NCI-H1694 (cell line): Measurements from ENCODE around the gene GATB.

ENCODE experiments used
- DNase-seq: peaks from one replicate; lab custom pipeline; 2025; lab: John Stamatoyannopoulos, UW

GATB gene

DNA sequence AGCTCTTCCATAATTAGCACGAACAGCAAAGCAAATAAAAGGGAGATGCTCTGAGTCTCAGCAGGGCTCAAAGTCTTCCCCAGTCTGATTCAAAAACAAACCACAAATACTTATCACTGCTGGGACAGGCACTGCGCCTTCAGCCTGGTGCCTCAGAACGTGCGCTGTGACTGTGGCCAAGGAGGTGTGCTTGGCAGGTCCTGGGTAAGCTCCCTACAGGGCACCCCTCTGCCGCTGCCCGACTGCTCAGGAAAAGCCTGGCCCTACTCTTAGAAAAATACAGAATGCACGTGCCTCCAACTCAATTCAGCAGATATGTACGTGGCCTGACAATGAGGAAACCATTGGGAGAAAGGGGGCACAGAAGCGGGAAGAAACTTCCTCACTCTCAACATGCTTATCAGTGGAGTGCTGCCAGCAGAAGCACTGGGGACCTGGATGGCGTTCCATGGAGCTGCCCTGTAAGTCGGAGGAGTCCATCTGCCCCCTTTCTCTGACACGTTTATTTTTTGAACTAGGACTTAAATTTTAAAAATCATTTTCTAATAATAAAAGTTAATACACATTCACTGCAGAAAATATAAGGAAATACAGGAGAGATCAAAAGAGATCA, 86.8 kb downstream of the GATB start:
- no peak for DNase-seq

DNA sequence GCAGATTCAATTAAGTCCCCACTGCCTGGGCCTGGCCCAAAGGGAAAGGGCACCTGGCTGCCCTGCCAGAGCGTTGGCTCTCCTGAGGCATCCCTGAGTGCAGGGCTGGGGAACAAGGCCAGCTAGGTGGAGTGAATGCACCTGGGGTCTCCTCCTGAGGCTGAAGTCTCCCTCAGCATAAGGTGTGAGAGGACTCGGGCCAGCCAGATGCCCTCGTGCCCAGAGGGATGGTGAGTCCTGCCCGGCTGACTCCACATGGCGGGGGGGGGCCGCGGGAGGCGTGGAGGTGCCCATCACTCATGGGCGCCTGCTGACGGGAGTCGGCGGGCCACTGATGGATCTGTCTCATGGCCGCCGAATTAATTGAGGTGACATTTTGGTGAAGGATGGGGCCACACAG, 87.8 kb downstream of the GATB start:
- no peak for DNase-seq

DNA sequence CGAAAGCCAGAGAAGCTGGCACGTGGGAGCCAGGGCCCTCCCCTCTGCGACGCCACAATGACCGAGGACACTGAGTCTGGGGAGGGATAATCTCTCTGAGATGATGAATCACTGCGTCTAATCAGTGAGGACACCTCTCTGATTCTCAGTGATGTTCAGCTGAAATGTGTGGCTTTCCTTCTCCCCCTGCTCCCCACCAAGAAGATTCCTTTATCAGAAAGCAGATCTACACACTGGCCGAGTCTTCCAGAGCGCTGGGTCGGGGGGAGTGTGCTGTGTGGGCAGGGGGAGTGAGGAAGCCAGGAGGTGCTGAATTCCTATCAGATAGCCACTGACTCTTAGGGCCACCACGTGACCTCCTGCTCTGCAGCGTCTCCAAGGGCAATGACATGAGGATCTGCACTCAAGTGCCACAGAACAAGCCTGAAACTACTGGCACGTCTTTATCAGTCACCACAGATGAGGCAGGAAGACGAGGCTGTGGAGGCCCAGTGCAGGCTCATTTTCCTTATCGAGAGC, 89.2 kb downstream of the GATB start:
- DNase-seq = no peak

DNA sequence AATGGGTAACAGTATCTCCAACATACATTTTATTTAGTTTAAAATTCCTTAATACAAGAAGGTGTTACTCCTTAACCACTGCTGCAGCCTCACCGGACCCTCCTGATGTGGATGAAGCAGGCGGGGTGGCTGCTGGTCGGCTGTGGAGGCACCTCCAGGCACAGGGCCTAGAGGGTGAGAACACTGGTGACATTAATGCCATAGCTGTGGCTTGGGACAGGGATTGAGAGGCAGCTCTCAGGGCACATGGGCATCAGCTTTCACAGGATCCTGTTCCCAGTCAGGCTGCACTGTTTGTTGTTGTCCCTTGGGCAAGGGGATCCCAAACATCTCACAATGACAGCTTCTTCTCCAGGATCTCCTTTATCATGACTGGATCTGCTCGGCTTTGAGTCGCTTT, 90.0 kb downstream of the GATB start:
- no peak for DNase-seq

DNA sequence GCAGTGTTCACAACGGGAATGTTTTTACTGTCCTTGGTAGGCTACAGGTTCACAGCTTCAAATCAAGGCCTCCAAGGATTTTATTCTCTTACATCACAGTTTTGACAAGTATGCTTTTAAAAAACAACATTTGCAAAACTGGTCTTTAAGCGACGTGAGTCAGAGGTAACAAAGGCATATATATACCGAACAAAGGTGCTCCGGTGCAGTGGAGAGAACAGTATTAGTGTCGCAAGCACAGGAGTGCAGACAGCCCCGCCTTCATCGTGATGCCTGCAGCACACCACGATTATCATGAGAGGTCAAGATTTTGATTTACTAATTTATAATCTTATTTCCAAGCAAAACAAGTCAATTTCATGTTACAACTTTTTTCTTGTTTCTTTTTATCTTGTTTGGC, 90.8 kb downstream of the GATB start:
- no peak for DNase-seq

DNA sequence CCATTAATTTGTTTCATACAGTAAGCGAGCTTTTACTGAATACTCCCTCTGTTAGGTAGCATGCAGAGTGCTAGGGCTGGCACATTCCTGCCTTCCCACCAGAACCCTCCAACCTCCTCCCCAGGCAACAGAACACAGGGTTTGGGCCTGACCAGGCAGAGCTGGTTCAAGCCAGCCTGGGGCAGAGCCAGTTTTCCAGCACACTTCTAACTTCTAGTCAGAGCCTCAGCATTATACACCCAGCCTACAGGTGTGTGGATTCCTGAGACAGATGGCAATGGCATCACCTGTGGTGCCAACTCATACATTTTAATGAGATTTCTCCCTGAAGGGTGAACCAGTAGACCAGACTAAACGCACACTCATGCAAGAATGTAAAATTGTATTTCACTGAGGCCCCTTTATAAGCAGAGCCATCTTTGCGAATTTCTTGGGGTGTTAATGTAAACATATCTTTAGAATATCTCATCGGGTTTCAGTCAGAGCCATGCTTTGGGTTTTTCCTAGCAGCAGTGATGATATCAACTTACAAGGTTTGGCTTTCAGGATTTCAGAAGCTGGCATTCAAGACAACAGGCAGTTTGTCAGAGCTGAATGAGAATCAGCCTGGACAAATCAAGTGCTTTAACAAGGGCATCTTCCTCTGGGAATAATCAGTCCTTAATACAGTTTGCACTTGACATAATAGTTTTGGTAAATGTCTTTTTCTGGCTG, 92.0 kb downstream of the GATB start:
- no peak for DNase-seq

DNA sequence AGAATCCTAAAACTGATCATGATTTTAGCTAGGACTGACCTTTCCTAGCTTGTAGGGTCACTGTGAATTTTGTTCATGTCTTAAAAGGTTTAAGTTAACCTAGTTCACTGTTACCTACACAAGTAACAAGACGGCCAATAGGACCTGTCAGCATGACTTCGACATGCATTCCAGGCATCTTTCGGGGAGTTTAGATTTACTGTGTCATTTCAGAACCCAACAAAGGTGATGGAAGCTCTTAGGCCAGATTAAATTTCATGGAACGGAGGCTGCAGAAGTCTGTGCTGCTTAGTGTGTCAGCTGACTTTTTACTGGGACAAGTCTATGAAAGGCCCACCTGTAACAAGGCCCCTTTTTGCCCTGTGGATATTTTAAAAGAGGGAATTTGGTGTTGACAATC, 93.1 kb downstream of the GATB start:
- DNase-seq = no peak

DNA sequence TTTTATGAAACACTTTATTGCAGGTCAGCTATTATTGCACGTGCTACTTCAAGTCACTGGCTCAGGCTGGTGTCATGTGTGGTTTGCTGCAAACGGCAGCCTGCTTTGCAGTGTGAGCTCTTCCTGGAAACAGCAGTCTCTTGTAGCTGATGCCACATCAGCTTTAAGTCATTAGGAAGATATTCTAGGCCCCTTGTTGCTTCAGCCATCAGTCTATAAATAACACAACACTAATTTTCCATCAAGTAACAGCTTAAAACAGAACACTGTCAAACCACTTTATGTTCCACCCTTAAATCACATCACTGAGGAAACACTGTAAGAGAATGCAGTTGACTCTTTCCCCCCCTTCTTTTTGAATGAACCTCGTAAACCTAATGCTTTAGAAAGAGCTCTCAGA, 93.8 kb downstream of the GATB start:
- DNase-seq = no peak

DNA sequence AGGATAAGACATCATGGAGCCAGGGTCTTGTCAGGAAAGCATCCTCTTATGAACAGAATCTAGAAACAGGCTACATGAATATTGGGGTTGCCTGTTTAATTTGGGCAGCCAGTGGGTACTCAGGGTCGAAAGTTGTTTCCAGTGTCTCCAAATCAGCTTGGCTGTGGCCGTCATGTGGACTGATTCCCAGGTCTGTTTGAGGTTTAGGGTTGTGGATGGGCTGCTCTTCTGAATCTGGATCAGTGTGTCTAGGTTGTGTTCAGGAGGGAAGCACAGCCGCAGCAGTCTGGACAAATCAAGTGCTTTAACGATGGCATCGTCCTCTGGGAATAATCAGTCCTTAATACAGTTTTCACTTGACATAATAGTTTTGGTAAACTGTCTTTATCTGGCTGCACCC, 94.3 kb downstream of the GATB start:
- no peak for DNase-seq

DNA sequence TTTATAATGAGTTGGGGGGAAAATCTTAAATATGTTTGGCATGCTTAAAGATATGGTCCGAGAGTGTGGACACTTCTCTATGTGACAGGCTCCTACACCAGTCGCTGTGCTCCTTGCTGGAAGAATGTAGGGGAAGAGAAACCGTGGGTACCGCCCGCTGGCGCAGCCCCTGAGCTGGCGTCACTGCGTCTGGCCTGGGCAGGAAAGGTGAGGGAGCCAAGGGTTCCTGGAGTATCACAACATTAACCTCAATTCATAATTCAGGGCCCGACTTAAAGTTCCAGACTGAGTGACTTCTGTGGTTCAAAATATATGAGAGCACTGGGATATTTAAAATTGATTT, 95.1 kb downstream of the GATB start:
- no peak for DNase-seq

DNA sequence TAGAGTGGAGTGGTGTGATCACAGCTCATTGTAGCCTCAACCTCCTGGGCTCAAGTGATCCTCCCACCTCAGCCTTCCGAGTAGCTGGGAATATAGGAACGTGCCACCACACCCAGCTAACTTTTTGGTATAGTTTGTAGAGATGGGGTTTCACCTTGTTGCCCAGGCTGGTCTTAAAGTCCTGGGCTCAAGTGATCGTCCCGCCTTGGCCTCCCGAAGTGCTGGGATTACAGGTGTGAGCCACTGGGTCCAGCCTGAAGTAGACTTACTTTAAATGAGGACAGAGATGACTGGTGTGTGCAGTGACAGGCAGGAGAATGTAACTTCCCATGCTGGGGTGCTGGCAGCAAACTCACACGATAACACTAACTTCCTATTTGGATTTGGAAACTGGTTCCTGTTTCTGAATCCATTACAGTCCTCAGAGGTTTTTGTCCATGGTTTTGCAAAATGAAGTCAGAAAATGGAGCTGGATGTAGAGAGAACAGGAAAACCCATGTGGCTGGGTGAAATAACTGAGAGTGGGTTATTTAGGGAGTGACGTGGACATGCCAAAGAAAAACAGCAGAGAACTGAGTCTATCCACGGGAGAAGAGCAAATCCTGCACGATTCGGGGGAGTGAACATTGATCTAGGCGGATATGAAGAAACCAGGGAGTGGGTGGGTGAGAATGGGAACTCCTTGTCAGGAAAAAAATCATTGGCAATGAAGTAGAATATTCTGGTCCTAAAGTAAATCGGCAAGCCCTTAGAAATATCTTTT, 95.6 kb downstream of the GATB start:
- no peak for DNase-seq

DNA sequence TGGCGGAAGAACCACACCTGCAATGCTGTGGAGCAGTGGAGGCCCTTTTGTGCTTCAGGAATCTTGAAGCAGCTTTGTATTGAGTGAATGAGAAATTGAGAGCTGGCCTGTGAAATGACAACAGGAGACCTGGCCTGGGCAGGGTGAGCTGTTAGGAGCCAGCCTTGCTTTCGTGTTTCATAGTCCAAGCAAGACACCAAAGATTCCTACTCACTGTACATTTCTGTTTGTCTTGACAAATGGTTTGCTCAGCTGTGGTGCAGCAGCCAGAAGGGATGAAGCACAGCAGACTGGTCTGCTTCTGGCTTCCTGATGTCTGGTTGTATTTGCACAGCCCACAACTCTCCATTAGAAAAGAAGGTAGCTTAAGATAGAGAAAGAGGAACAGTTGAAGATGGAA, 96.5 kb downstream of the GATB start:
- no peak for DNase-seq

DNA sequence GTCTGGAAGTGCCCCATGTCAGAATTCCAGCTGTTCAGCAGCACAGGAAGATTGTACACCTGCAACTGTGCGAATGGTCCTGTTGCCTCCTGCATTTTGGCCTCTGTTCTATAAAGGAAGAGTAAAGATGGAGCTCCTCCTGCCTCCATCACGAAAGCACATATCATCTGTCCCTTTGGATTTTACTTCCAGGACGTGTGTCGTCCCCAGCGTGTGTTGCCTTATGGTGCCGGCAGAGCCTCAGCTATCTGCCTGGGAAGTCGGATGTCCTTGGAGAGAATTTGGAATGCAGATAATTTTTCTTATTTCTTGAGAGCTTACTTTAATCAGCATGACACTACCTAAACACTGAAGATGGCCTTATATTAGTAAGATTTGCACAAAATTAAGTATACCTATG, 97.7 kb downstream of the GATB start:
- DNase-seq = no peak

DNA sequence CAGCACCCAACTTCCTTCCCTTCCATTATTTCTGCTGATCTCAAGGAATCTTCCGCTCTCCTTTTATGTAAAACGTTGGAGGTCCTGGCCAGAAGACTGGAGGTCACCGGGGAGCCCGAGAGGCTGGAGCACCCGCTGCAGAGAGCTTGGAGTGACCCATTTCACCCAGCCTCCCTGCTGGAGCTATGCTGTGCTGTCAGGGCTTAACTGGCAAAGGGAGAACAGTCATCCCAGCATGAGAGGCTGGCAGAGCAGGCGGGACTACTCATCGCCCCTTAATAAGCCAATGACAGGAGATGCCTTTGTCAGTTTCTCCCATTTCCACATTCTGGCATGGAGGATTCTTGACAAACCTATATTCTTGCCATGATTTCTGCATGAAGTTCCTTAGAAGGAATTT, 98.9 kb downstream of the GATB start:
- DNase-seq = no peak

DNA sequence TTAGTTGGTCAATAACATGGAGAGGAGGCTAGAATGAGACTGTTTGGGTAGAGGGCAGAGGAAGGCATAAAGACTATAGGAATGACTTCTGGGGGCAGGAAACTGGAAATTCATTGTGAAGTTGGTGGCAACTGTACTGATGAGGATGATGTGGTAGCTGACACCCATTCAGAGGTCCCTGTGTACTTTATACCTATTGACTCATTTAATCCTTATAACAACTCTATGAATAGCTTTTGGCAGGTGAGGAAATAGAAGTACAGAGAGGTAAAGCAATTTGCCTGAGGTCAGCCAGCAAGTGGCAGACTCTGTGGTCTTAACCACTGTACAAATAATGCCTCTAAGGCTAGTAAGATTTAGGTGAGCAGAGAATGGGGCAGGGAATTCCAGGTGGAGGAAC, 100.1 kb downstream of the GATB start:
- DNase-seq = no peak

DNA sequence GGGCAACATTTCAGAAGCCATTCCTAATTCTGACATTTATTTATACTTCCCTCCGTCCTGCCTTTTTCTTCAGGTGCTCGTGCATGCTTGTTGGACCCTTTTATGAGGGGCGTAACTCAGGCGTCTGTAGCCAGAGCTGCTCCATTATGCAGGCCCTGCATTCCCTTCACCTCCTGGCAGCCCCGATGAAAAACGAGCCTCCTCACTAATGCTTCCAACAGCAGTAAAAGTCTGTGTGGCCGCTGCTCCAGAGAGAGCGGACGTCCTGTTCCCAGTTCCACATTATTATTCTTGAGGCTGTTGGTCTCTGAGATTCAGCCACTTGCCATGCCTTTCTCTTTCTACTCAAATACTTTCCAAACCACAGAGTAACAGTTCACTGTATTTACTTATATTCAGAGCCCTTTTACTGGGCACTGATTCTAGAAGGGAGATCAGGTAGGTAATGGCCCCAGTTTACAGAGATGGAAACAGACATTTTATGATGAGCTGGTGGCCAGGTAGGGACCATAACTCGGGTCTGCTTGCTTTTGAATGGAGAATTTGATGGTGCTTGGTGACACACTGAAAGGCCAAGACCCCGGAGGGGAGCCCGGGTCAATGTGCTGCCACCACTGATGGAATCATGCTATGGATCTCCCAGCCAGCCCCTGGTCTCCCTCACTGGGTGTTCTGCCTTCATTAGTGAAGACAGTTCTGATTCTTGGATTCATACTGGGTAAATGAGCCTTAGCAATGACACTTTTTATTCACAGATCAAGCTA, 101.0 kb downstream of the GATB start:
- DNase-seq = no peak

DNA sequence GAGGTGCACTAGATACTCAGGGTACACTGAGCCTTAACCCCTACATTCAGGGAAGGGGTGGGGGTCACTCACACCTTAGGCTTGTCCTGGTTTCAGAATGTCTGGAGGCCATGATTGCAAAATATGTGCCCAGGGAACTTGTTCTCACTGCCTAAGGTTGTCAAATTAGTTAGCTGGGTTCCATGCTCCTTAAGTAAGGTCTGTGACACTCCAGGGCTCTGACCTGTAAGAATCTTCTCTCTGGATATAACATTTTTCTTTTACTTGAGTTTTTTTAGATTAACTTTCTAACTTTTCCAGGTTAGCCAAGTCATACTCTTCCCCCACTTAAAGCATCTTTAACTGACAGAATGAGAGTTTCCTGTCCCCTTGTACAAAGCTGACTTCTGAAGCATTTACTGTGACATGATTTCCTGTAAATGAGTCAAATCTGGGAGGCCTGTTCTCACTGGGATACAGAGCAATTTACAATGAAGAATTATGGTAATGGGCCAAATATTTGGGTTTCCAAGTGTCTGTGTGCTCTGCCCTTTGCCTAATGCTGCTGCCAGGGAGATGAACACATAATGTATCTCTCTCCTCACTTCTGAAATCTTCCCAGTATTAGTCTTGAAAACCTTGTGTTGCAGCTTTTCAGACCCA, 101.7 kb downstream of the GATB start:
- no peak for DNase-seq

DNA sequence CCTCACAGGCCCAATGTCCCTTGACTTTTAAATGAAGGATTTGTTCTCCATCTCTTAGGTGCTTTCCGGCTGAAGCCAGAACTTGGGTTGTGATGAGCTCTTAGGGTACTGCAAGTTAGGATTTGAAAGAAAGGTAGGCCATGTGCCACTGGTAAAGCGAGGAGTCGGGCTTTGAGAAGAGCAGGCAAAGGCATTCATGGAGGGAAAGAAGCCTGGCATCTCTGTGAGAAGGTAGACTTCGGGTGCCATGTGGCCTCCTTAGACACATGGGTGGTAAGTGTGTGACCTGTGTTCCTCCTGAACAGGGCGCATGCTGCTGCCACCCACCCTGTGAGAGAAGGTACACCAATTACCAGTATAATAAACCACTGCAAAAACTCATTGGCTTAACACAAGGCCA, 102.9 kb downstream of the GATB start:
- DNase-seq = no peak

DNA sequence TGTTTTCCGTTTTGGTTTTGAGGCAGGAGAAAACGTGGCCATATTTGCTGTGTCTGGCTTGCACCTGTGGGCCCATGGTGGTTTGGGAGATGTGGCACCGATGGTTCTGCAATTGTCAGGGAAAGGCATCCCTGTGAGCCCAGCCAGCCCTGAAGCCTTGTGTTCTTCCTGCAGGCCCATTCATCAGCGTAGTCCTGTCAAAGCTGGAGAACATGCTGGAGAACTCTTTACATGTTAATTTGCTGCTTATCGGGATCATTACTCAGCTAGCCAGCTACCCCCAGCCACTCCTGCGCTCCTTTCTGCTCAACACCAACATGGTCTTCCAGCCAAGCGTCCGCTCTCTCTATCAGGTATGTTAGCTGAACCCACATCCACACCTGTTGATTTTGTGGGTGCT, 104.7 kb downstream of the GATB start:
- DNase-seq = no peak

DNA sequence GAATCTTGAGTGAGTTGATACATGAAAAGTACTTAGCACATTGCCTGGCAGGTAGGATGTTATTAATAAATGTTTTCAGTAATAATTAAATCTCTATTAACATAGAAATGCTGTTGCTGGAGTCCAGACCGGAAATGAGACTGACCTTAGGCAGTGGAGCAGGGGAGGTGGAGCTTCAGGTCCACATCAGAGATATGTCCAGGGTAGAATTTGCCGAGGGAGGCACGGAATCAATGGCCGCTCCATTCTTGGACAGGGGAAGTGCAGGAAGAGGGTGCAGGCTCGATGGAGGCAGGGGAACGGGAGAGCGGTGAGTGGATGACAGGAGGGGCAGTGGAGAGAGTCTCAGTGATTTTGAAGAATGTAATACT, 107.3 kb downstream of the GATB start:
- no peak for DNase-seq

DNA sequence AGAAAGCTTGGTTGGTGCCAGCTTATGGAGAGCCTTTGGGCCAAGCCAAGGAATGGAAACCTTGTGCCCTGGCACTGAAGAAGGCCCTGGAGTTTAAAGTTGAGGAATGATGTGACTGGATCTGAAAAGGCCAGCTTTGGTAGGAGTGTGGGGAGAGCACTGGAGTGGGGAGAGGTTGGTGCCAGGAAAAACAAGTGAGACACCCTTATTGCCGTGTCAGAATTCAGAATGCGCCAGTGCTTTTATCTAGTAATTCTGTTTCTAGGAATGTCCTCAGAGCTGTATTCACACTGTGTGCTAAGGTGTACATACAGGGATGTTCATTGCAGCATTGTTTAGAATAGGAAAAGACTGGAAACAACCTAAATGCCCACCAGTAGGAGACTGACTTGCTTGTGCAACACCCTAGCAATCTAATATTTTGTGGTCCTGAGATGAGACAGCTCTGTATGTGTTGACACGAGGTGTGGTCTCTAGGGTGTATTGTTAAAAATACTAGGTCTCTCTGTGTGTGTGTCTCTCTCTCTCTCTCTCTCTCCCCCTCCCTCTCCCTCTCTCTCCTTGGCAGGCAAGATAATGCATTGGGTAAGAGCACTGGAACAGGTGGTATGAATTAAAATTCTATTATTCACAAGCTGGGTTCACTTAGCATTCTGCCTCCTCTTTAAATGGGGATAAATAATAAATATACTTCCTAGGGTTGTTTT, 107.8 kb downstream of the GATB start:
- DNase-seq = no peak

DNA sequence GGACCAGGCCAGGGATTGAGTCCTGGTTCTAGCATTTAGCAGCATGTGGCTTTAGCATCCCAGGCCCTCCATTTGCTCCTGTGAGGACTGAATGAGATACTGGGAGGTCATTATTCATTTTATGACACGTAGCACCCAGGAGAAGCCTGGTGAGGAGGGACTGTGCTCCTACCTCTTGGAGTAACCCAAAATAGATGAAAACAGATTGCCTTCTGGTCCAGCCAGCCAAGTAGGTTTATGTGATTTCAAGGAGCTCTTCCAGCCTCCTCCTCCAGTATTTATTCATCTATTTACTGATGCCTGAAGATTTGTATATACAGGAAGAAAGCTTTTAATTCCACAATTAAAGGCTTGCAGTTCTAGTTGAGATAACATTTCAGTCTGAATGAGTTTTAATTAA, 109.3 kb downstream of the GATB start:
- DNase-seq = no peak
